HFFc6 (cell line): ENCODE data around the gene CCL22. TPM values are rescaled to one million over a fixed set of nuclear protein-coding genes. Genes with fewer than 3 reads are reported as not detected.

Experiments used
- DNase-seq: peaks from one replicate; pipeline ENCODE4 v3.0.0-alpha.2; 2018
- H3K27ac Mint-ChIP-seq: 2 replicates; pipeline ENCODE4 v1.8.0; 2020; ENCODE audit warnings: mild to moderate bottlenecking, mixed read lengths
- H3K27me3 Mint-ChIP-seq: 2 replicates; pipeline ENCODE4 v1.8.0; 2021; ENCODE audit warnings: mild to moderate bottlenecking, moderate library complexity, mixed read lengths; ENCODE audit not compliant: insufficient read depth
- H3K36me3 Mint-ChIP-seq: 2 replicates; pipeline ENCODE4 v1.8.0; 2021; ENCODE audit warnings: low read depth, mixed read lengths
- H3K4me1 Mint-ChIP-seq: 2 replicates; pipeline ENCODE4 v1.8.0; 2020; ENCODE audit warnings: low read depth, mixed read lengths
- H3K4me3 Mint-ChIP-seq: 2 replicates; pipeline ENCODE4 v1.8.0; 2020; ENCODE audit warnings: mild to moderate bottlenecking, moderate library complexity, mixed read lengths
- H3K9me3 Mint-ChIP-seq: 2 replicates; pipeline ENCODE4 v1.8.0; 2020; ENCODE audit warnings: mild to moderate bottlenecking, mixed read lengths
- long read RNA-seq: library from polyadenylated mRNA; unstranded; transcript quantifications from one replicate; pipeline ENCODE4 v2.0.0, GENCODE V29; 2019
- total RNA-seq, 6 experiments: library from RNA; stranded (reverse); fragmentation: NEBNext Ultra II Directional; extraction: Animal tissue kit (Norgen Biotek cat#: 25700); gene quantifications; 2 replicates in 1 of 6; 3 replicates in 5 of 6; pipeline ENCODE4 v1.2.3, GENCODE V29; 2021
- TF ChIP-seq, protein P1 (sequence below): fragments of 200-600 bp; sonication (generic); IDR thresholded peaks from 2 replicates; pipeline ENCODE4 v1.5.0; 2021; ENCODE audit warnings: antibody characterized with exemption, mild to moderate bottlenecking

The CCL22 gene, protein sequence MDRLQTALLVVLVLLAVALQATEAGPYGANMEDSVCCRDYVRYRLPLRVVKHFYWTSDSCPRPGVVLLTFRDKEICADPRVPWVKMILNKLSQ
- total RNA-seq, result not detected
- long read RNA-seq, result 0 reads

GRCh38 chr16:57358527-57359095, at the start of gene CCL22:
Gene CCL22, plus strand, starts transcription at chr16:57358783. Its CDS starts 34 bp downstream, at chr16:57358817.
- Mint-ChIP-seq H3K4me1 (no peaks in the 10 kb centered on the region), H3K27me3 (peaks cover 52% of the 10 kb centered on the region), H3K27ac (no peak within 1 kb of the TSS), H3K36me3 (no peaks in the 10 kb centered on the region), H3K4me3 (no peak within 1 kb of the TSS), H3K9me3 (no peaks in the 10 kb centered on the region)
- no peak for DNase-seq
- TF ChIP-seq, protein P1, sequence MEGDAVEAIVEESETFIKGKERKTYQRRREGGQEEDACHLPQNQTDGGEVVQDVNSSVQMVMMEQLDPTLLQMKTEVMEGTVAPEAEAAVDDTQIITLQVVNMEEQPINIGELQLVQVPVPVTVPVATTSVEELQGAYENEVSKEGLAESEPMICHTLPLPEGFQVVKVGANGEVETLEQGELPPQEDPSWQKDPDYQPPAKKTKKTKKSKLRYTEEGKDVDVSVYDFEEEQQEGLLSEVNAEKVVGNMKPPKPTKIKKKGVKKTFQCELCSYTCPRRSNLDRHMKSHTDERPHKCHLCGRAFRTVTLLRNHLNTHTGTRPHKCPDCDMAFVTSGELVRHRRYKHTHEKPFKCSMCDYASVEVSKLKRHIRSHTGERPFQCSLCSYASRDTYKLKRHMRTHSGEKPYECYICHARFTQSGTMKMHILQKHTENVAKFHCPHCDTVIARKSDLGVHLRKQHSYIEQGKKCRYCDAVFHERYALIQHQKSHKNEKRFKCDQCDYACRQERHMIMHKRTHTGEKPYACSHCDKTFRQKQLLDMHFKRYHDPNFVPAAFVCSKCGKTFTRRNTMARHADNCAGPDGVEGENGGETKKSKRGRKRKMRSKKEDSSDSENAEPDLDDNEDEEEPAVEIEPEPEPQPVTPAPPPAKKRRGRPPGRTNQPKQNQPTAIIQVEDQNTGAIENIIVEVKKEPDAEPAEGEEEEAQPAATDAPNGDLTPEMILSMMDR, result no peak

- TF ChIP-seq, protein P1, result no peak
- Mint-ChIP-seq H3K9me3 (no peaks in the 10 kb centered on the region), H3K27me3 (peaks cover 30% of the 10 kb centered on the region), H3K36me3 (no peaks in the 10 kb centered on the region), H3K4me3 (no peak overlapping the region), H3K27ac (no peak overlapping the region), H3K4me1 (peaks cover 3% of the 10 kb centered on the region)
- no peak for DNase-seq
These were observed 47.8 kb upstream of the CCL22 start for GRCh38 chr16:57310801-57311200.

DNA sequence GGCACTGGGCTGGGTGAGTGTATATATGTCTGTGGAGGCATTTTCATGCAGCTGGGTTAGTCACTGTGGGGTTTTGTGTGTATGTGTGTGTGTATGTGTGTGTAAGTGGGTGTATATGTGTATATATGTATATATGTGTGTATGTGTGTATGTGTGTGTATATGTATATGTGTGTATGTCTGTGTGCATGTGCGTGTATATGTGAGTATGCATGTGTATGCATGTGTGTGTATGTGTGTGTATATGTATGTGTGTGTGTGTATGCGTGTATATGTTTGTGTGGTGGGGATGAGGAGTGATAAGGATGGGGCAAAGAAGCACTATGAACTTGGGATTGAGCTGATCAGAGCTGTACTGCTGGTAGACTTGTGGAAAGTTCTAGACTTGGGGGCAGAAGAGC, 45.1 kb upstream of the CCL22 start:
- Mint-ChIP-seq H3K27ac (no peak overlapping the region), H3K4me3 (no peak overlapping the region), H3K27me3 (peaks cover 19% of the 10 kb centered on the region), H3K9me3 (no peaks in the 10 kb centered on the region), H3K4me1 (peaks cover 24% of the 10 kb centered on the region), H3K36me3 (no peaks in the 10 kb centered on the region)
- TF ChIP-seq, protein P1, result no peak
- no peak for DNase-seq

DNA sequence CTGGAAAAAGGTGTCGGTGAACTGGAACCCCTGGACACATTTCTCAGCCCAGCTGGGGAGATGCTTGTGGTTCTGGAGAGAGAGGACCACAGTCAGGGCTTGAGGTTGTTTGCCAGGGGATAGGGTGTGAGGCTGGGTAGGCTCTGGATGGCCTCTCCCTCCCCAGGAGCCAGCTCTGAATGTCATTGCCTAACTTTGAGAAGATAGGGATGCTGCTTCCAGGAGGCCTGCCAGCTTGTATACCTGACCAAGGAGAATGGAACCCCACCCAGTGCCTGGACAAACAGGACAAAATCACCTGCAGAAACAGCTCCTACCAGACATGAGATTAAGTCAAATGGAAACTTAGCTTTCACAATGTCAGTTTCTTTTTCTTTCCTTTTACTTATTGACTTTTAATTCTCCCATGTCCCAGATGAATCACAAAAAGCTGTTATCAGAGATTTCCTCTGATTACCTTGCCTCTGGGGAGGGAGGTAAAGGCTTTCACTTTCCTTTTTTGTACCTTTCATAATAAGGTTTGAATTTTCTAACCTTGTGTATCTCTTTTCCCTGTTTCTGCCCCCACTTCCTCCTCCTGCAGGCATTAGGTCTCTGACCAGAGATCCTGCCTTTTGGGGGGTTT, 44.3 kb upstream of the CCL22 start:
- Mint-ChIP-seq H3K4me3 (no peak overlapping the region), H3K9me3 (no peaks in the 10 kb centered on the region), H3K36me3 (no peaks in the 10 kb centered on the region), H3K27me3 (peaks cover 19% of the 10 kb centered on the region), H3K4me1 (peaks cover 24% of the 10 kb centered on the region), H3K27ac (no peak overlapping the region)
- TF ChIP-seq, protein P1, result no peak
- no peak for DNase-seq

GRCh38 chr16:57315416-57315815, 43.2 kb upstream of the CCL22 start:
- Mint-ChIP-seq H3K4me3 (no peak overlapping the region), H3K36me3 (no peaks in the 10 kb centered on the region), H3K27me3 (peaks cover 16% of the 10 kb centered on the region), H3K9me3 (no peaks in the 10 kb centered on the region), H3K27ac (no peak overlapping the region), H3K4me1 (peaks cover 24% of the 10 kb centered on the region)
- DNase-seq, result no peak
- TF ChIP-seq, protein P1, result no peak
